Amniotic stem cell (primary cell): Measurements from ENCODE around the gene KLF2.

Experiments used
- DNase-seq: peaks from one replicate; lab custom pipeline; 2025; lab: John Stamatoyannopoulos, UW

The KLF2 gene

DNA sequence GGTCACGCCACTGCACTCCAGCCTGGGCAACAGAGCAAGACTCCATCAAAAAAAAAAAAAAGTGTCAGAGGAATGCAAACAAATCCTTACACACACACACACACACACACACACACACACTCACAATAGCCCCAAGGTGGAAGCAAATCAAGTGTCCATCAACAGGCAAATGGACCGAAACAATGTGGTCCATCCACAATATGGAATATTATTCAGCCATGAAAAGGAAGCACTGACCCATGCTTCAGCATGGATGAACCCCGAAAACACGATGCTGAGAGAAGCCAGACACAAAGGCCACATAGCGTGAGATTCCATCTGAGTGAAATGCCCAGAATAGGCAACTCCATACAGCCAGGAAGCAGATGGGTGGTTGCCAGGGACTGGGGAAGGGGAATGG lies 16.5 kb upstream of the KLF2 start:
- DNase-seq: no peak

DNA sequence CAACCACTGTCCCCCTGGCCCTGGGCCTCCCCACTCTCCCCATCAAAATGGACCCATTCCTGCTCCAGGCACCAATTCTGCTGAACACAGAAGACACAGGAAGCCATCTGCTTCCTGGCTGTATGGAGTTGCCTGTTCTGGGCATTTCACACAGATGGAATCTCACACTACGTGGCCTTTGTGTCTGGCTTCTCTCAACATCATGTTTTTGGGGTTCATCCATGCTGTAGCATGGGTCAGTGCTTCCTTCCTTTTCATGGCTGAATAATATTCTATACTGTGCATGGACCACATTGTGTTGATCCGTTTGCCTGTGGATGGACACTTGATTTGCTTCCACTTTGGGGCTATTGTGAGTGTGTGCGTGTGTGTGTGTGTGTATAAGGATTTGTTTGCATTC lies 15.0 kb upstream of the KLF2 start:
- no peak for DNase-seq

DNA sequence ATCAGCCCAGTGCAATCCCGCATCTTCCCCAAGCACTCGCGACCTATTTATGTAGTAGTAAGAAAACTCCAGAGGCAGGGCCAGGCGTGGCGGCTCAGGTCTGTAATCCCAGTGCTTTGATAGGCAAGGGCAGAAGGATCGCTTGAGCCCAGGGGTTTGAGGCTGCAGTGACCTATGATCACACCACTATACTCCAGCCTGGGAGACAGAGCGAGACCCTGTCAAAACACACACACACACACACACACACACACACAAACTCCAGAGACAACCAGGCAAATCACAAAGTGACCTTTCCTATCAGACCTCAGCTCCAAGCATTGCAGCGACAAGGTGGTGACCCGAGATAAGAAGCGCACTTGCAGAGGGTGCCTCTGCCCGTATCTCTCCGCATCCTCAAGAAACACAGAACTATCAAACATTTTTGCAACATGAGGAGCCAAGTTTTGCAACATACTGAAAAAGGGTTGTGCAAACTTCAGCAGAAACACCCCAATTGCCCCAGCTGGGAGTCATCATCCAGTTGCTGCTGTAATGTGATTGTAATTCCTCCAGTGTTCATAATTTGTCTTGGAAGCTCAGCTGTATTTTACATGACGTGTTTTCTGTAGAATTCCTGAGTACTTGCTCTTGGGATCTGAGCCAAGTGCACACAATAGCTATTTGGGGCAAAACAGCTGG lies 8.7 kb upstream of the KLF2 start:
- peak; percentile 95 for DNase-seq

DNA sequence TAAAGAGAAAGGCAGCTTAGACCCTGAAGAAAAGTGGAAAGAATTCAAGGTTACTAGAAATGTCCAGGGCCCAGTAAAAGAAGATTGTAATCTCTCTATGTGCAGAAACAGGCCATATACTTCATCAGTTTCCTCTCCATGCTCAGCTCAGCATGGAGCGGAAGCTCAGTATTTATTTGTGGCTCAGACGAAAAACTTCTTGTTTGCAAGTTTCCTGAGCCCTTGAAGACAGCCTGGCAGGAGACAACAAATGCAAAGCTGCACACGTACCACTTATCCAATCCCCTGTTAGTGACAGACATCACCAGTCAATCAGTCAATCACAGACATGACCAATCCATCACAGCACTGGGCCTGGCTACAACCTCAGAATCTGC lies 8.1 kb upstream of the KLF2 start:
- DNase-seq: no peak

DNA sequence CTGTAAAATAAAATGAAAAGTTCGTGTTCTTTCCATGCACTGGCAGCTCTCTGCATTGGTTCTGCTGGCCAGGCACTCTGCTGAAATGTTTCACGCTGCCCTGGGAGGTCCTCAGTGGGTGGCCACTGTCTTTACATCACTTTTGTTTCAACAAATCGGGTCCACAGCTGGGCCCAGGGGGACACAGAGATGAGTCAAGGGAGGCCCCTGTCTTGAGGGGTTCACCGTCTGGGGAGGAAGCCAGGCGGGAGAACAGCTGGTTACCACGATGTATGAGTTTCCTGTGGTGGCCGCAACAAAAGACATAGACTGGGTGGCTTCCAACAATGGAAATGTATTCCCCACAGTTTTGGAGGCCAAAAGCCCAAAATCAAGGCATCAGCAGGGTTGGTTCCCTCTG lies 5.1 kb upstream of the KLF2 start:
- DNase-seq: no peak

DNA sequence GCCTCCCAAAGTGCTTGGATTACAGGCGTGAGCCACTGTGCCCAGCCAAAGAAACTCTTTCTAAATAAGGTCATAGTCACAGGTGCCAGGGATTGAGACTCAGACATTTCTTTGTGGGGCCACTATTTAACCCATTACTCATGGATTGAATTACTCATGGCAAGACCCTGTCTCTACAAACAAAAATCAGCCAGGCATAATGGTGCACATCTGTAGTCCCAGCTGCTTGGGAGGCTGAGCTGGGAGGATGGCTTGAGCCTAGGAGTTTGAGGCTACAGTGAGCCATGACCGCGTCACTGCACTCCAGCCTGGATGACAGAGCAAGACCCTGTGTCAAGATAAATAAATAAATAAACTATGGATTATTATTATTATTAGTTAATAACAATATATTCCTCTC lies 3.6 kb upstream of the KLF2 start:
- DNase-seq: no peak

DNA sequence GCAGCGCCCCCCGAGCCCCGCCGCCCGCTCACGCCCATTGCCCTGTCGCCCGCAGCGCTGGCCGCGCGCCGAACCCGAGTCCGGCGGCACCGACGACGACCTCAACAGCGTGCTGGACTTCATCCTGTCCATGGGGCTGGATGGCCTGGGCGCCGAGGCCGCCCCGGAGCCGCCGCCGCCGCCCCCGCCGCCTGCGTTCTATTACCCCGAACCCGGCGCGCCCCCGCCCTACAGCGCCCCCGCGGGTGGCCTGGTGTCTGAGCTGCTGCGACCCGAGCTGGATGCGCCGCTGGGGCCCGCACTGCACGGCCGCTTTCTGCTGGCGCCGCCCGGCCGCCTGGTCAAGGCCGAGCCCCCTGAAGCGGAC lies 518 bp downstream of the KLF2 start:
- no peak for DNase-seq

DNA sequence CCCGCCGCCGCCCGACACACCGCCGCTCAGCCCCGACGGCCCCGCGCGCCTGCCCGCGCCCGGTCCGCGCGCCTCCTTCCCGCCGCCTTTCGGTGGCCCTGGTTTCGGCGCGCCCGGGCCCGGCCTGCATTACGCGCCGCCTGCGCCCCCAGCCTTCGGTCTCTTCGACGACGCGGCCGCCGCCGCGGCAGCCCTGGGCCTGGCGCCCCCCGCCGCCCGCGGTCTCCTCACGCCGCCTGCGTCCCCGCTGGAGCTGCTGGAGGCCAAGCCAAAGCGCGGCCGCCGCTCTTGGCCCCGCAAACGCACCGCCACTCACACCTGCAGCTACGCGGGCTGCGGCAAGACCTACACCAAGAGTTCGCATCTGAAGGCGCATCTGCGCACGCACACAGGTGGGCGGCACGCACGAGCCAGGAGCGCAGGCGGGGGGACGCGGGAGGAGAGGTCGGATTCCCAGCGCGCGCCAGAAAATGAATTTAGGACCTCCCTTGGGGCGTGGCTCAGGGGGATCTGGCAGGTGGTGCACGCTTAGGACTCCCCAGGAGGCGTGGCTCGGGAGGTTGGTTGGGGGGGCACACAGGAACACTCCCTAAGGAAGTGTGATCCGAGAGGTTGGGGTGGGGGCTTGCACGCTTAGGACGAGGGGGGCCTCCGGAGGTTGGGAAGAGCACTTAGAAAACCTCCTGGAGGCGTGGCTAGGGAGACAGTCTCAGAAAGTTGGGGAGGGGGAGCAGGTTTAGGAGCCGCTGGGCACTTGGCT lies 1.2 kb downstream of the KLF2 start:
- DNase-seq: no peak

DNA sequence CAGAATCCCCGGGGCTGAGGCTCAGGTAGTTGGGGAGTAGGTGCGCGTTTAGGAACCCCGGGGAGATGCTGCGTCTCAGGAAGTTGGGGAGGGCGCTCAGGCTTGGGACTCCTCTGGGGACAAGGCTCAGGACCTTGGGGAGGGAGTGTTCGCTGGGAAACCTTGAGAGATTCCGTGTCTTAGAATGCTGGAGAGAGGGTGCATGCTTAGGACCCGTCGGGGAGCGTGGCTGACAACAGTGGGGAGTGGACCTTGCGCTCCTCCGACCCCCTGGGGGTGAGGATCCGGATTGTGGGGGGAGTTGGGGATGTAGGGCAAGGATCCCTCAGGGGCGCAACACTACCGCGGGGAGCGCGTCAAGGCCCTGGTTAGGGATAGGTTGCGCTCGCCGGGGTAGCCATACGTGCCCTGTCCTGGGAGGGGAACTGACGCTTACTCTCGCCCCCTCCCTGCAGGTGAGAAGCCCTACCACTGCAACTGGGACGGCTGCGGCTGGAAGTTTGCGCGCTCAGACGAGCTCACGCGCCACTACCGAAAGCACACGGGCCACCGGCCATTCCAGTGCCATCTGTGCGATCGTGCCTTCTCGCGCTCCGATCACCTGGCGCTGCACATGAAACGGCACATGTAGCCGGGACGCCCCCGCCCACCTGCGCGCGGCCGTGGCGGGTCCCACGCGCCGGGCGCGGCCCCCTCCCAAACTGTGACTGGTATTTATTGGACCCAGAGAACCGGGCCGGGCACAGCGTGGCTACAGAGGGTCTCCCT lies 2.0 kb downstream of the KLF2 start:
- no peak for DNase-seq

DNA sequence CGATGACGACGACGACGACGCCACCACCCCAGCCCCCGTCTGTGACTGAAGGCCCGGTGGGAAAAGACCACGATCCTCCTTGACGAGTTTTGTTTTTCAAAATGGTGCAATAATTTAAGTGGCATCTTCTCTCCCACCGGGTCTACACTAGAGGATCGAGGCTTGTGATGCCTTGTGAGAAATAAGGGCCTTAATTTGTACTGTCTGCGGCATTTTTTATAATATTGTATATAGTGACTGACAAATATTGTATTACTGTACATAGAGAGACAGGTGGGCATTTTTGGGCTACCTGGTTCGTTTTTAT lies 2.5 kb downstream of the KLF2 start:
- no peak for DNase-seq

DNA sequence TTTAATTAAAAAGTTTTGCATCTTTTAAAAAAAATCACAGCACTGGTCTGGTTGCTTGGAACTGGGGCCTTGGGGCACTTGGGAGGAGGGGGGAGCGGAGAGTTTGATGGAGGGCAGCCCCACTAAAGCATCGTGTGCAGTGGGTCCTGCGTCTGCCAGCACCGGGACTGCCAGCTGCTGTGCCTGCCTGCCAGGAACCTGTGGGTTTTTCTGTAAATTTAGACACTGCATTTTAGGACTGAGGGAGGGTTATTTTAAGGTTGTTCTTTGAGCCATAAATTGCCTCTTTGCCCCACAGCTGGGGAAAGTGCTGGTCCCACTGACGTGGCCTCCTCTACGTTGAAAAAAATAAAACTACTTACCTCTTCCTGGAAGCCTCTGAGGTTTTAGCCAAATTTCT lies 2.9 kb downstream of the KLF2 start:
- no peak for DNase-seq

DNA sequence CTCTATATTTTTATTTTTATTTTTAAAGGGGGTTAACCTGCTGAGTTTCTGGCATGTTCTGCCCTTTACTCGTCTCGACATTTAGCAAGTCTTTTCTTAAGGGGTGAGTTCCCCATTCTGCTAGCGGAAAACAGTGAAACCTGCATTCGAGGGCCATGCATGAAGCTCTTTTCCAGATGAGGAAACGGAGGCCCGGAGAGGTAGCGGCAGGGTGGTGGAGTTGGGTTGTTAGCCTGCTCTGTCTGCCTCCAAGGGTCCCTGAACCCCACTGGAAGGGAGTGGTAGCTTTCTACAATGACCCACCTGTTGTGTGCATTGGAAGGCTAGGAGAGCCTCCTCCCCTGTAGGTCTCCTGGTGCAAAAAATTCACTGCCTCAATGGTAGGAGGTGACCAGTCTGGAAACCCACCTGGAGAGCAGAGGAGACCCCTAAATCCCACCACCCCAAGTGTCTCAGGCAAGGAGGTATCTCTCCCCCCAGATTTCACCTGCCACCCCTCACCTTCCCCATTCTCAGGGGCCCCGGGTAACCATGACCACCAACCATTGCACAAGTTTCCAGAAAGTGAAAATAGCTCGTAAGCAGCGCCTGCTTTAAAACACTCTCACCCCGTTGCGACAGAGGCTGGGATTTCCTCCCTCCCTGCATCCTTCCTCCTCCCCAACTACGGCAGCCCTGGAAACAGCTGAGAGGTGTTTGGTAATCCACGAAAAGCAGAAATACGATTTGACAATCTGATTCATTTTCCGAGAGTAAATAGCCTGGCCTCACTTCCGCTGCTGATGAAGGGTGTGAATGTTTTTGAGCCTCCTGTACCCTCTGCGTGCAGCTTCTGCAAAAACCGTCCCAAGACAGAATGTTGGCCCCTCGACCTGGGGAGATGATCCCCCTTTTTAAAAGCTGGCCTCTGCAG lies 3.5 kb downstream of the KLF2 start:
- DNase-seq: no peak

DNA sequence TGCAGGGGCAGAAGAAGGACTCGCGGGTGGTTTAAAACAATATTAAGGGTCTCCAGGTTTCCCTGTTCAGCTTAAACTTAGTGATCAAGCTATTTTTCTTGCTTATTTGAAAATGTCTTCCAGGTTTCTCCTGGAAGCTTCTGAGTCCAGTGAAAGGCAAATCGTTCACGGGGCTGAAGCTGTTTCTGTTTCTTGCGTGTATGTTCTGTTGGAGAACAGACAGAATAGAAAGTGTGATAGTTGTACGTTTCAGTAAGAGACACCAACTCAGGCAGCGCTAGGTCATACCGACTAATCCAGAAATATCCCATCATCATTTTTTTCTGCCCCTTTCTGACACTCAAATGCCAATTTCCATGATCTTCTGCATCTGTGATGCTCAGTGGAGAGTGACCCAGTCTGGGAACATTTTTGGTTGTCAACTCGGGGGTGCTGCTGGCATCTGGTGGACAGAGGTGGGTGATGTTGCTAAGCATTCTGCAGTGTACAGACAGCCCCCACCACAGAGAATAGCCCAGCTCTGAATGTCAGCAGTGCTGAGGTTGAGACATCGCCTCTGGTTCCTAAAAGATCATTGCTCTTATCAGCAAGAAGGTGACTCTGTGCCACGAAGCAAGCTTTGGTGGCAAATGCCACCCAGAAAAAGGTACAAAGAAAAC lies 4.3 kb downstream of the KLF2 start:
- no peak for DNase-seq

DNA sequence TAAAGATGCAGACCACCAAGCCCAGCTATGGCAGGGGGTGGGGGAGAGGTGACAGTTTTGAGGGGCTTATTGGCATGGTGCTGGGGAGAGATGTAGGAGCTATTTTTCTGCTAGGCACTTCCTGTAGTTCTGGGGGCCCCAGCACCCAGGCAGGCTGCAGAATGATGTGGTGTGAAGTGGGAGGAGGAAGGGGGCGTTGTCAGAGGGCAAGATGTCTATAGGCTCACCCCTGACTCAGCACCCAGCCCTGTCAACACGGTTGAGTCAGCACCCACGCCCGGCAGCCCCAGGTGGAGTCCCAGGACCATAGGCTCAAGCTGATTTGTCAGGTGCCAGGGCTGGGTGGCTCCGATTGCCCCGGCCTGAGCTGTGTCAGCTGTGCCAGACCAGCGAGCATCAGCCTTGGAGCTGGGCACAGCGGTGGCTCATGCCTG lies 5.8 kb downstream of the KLF2 start:
- DNase-seq: peak; percentile 78

DNA sequence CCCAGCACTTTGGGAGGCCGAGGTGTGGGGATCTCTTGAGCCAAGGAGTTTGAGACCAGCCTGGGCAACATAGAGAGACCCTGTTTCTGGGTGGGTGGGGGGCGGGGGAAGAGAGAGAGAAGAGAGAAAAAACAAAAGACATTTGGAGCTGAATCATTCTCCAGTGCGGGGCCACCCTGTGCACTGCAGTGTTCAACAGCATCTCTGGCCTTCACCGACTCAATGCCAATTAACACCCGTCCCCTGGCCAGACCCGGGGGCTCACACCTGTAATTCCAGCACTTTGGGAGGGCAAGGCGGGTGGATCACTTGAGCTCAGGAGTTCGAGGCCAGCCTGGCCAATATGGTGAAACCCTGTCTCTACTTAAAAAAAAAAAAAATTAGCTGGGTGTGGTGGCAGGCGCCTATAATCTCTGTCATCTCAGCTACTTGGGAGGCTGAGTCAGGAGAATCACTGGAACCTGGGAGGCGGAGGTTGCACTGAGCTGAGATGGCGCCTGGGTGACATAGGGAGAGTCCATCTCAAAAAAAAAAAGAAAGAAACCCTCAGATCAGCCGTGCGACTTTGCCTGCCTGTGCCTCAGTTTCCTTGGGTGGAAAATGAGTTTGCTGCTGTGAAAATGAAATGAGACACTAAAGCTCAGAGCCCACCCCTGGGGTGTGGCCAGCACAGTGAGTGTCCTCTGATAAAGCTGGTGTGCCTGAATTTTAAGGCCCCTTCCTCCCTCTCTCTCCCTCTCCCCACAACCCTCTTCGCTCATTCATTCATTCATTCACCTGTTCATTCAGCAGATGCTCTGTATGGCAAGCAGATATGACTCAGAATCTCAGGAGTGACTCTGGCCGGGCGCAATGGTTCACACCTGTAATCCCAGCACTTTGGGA lies 6.4 kb downstream of the KLF2 start:
- no peak for DNase-seq

DNA sequence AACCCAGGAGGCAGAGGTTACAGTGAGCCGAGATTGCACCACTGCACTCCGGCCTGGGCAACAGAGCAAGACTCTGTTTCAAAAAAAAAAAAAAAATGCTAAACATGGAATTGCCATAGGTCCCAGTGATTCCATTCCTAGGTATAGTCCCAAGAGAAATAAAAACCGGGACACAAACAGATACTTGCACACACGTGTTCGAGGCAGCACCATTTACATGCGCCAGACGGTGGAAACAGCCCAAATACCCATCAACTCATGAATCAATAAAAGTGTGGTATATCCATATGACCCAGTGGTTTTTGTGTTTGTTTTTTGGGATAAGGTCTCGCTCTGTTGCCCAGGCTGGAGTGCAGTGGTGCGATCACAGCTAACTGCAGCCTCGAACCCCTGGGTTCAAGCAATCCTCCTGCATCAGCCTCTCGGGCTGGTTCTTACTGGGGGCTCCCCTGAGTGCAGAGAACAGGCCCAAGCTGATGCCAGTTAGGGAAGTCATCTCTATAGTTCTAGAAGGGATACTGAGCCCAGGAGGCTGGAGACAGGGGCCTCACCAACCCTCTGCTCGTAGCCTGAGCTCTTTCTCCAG lies 8.5 kb downstream of the KLF2 start:
- DNase-seq: no peak

DNA sequence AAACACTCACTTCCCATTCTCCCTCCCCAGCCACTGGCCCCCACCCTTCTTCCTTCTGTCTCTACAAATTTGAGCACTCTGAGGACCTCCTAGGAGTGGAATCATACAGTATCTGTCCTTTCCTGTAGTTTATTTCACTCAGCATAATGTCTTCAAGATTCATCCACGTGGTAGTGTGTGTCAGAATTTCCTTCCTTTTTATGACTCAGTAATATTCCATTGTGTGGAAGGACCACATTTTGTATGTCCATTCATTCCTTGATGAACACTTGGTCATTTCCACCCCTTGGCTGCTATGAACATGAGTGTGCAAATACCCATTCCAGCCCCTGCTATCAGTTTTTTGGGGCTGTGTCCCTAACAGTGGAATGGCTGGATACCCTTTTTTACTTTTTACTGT lies 9.8 kb downstream of the KLF2 start:
- no peak for DNase-seq

DNA sequence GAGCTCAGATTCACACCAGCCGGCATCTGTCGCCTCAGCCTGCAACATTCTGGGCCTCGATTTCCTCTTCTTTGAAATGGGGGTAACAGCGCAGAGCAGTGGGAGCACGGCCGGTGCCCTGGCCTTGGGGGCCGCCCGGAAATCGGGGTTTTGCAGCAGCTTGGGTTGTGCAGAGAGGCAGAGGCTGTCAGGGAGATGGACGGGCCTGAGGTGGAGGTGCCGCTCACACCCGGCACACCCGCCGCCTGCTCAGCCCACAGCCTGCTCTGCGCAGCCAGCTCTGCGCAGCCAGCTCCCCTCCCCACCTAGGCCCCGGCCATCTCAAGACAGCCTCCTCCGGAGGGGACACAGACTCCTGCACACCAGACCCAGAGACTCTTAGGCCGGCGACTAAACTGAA lies 10.6 kb downstream of the KLF2 start:
- DNase-seq: no peak

DNA sequence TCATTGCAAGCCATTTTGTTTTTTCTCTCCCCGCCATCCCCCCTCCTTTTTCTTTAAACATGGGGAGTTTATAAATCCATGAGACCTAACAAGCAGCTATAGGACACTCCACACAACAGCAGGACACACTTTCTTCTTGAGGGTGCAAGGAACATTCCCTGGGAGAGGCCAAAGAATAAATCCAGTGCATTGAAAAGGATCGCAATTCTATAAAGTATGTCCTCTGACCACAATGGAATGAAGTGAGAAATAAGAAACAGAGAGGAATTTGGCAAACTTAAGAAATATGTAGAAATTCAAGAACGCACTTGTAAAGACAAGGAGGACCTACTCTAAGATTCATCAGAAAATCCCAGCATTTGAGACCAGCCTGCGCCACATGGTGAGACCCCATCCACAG lies 11.9 kb downstream of the KLF2 start:
- no peak for DNase-seq

DNA sequence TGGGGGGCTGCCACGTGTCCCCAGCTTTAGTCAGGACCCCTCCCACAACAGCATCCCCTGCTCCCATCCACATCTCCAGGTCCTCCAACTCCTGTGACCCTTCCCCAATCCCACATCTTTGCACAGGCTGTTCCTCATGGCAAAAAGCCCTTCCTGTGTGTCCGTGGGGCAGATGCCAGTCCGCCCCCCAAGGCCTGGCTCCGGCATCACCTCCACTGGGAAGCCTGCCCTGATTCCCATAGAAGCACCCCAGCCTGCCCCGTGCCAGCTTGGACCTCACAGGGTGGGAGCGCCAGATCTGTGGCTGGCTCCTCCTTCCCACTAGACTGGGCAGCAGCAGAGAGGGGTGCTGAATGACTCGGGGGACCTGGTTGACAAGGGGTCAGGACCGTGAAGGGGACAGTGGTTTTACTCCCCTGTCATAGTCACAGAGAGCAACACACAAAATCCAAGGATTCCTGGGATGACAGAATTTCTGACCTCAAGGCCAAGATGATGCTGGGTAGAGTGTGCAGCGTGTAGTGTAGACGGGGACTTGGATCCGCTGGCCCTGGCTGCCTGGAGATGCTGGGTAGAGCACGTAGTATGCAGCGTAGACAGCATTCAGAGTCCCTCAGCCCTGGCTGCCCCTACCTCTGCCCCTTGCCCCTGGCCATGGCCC lies 13.3 kb downstream of the KLF2 start:
- DNase-seq: no peak
